ACC112 (cell line): ENCODE results near the gene RABL2A.
"Not testable (repeated sequence)": the region's sequence is repeated elsewhere in the genome, so short reads cannot be mapped to it uniquely, and the experiment has no call there.

Experiments used
- H2AFZ ChIP-seq: fragments of 200-600 bp; sonication (generic); one replicate; pipeline ENCODE4 v1.6.0; 2017; ENCODE audit warnings: antibody characterized with exemption, low read length; ENCODE audit not compliant: unreplicated experiment
- H3K27ac ChIP-seq: fragments of 200-600 bp; sonication (generic); 2 replicates; pipeline ENCODE4 v1.5.1; 2014; ENCODE audit warnings: low read depth, mild to moderate bottlenecking, antibody characterized with exemption, low read length, moderate library complexity
- H3K27me3 ChIP-seq: fragments of 200-600 bp; sonication (generic); 2 replicates; pipeline ENCODE4 v1.6.1; 2014; ENCODE audit warnings: mild to moderate bottlenecking, antibody characterized with exemption, low read length, moderate library complexity, mixed read lengths; ENCODE audit not compliant: insufficient read depth
- H3K36me3 ChIP-seq: fragments of 200-600 bp; sonication (generic); 2 replicates; pipeline ENCODE4 v1.6.1; 2016; ENCODE audit warnings: mild to moderate bottlenecking, antibody characterized with exemption, low read length, moderate library complexity, mixed read lengths; ENCODE audit not compliant: insufficient read depth
- H3K4me1 ChIP-seq: fragments of 200-600 bp; sonication (generic); one replicate; pipeline ENCODE4 v1.6.1; 2016; ENCODE audit warnings: low read length, mixed read lengths; ENCODE audit not compliant: insufficient read depth, unreplicated experiment, control insufficient read depth
- H3K4me3 ChIP-seq: fragments of 200-600 bp; sonication (generic); 2 replicates; pipeline ENCODE4 v1.5.1; 2014; ENCODE audit warnings: mild to moderate bottlenecking, low read depth, low read length
- H3K79me2 ChIP-seq: fragments of 200-600 bp; sonication (generic); one replicate; pipeline ENCODE4 v1.6.0; 2016; ENCODE audit warnings: low read length; ENCODE audit not compliant: control insufficient read depth, unreplicated experiment, insufficient read depth

The RABL2A gene

GRCh38 chr2:113621002-113621401, 6.1 kb upstream of the RABL2A start:
- not testable (repeated sequence) for H3K27me3 ChIP-seq, H3K4me3 ChIP-seq, H3K4me1 ChIP-seq, H2AFZ ChIP-seq, H3K36me3 ChIP-seq, H3K27ac ChIP-seq, H3K79me2 ChIP-seq

- not testable (repeated sequence) for H3K79me2 ChIP-seq, H3K27ac ChIP-seq, H2AFZ ChIP-seq, H3K4me3 ChIP-seq, H3K27me3 ChIP-seq, H3K36me3 ChIP-seq, H3K4me1 ChIP-seq
These were observed 1.2 kb upstream of the RABL2A start for GRCh38 chr2:113625906-113626305.

GRCh38 chr2:113632849-113633345, 5.8 kb downstream of the RABL2A start:
- not testable (repeated sequence) for H3K4me3 ChIP-seq, H3K36me3 ChIP-seq, H3K27ac ChIP-seq, H3K27me3 ChIP-seq, H3K4me1 ChIP-seq, H2AFZ ChIP-seq, H3K79me2 ChIP-seq

- H3K36me3 ChIP-seq, H2AFZ ChIP-seq, H3K27me3 ChIP-seq: not testable (repeated sequence)
These were observed 8.3 kb downstream of the RABL2A start for GRCh38 chr2:113635358-113635757.

GRCh38 chr2:113636226-113636625, 9.2 kb downstream of the RABL2A start:
- not testable (repeated sequence) for H3K27ac ChIP-seq, H2AFZ ChIP-seq, H3K4me3 ChIP-seq, H3K36me3 ChIP-seq, H3K27me3 ChIP-seq, H3K79me2 ChIP-seq, H3K4me1 ChIP-seq

More at GRCh38 chr2:113635358-113635757, 8.3 kb downstream of the RABL2A start:
- not testable (repeated sequence) for H3K4me3 ChIP-seq, H3K27ac ChIP-seq, H3K4me1 ChIP-seq, H3K79me2 ChIP-seq

GRCh38 chr2:113638084-113638483, 11.0 kb downstream of the RABL2A start:
- H3K79me2 ChIP-seq, H3K4me1 ChIP-seq, H3K27ac ChIP-seq, H3K4me3 ChIP-seq, H3K27me3 ChIP-seq, H3K36me3 ChIP-seq, H2AFZ ChIP-seq: not testable (repeated sequence)

- H2AFZ ChIP-seq, H3K36me3 ChIP-seq, H3K4me3 ChIP-seq, H3K27me3 ChIP-seq, H3K79me2 ChIP-seq, H3K4me1 ChIP-seq, H3K27ac ChIP-seq: not testable (repeated sequence)
These were observed 19.2 kb downstream of the RABL2A start for GRCh38 chr2:113646217-113646616.

GRCh38 chr2:113650834-113651815, 24.1 kb downstream of the RABL2A start:
- not testable (repeated sequence) for H3K4me1 ChIP-seq, H3K27me3 ChIP-seq, H3K4me3 ChIP-seq, H3K36me3 ChIP-seq, H2AFZ ChIP-seq, H3K79me2 ChIP-seq, H3K27ac ChIP-seq

- H3K4me1 ChIP-seq, H3K36me3 ChIP-seq, H2AFZ ChIP-seq, H3K4me3 ChIP-seq, H3K27ac ChIP-seq, H3K79me2 ChIP-seq, H3K27me3 ChIP-seq: not testable (repeated sequence)
These were observed 25.5 kb downstream of the RABL2A start for GRCh38 chr2:113652599-113652998.

- not testable (repeated sequence) for H3K27ac ChIP-seq, H3K27me3 ChIP-seq, H3K79me2 ChIP-seq, H3K4me1 ChIP-seq, H3K4me3 ChIP-seq, H3K36me3 ChIP-seq, H2AFZ ChIP-seq
These were observed 29.1 kb downstream of the RABL2A start for GRCh38 chr2:113656031-113656624.

GRCh38 chr2:113657735-113658134, 30.7 kb downstream of the RABL2A start:
- H3K79me2 ChIP-seq, H2AFZ ChIP-seq, H3K27me3 ChIP-seq, H3K36me3 ChIP-seq, H3K4me3 ChIP-seq, H3K27ac ChIP-seq, H3K4me1 ChIP-seq: not testable (repeated sequence)
